Skin of body (tissue), 3 donors: ENCODE measurements around the gene TULP3. TPM values are rescaled to one million over a fixed set of nuclear protein-coding genes. Genes with fewer than 3 reads are reported as not detected.

Experiments
- DNase-seq: peaks from one replicate; lab custom pipeline; 2025; lab: John Stamatoyannopoulos, UW
- small RNA-seq: library from RNA; depleted of rRNA; stranded (forward); fragments of <200 nt; gene quantifications from one replicate; pipeline ENCODE3, GENCODE V24; 2014; ENCODE audit warnings: low replicate concordance
- total RNA-seq: library from RNA; depleted of rRNA; stranded (reverse); fragments of >200 nt; gene quantifications from one replicate; pipeline ENCODE4 v1.2.3, GENCODE V29; 2014

Gene TULP3
- total RNA-seq, 1 donor from 2014 or later, result 17.6 TPM

DNA sequence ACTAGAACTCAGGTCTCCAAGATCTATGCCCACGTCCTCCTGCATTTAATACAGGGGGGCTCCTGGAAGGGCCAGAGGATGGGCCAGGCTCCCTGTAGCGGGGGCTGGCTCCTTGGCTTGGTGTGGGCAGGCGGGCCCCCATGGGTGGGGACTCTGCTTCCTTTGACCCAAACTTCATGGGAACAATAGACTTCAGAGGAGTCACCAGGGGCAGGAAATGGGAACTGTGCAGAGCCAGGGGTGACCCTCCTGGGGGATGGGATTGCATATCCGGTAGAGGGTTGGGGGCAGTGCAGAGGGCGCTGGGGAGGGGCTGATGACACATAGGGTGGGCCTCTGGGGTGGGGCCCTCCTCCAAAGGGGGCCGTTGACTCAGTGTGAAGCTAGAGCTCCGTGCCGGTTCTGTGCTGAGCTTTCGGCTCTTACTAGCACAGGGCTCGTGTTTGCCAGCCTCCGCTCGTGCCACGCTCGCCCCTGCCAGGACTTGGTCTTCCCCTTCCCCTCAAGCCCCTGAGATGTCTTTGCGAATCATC lies 73.1 kb downstream of the TULP3 start:
- DNase-seq, result no peak

DNA sequence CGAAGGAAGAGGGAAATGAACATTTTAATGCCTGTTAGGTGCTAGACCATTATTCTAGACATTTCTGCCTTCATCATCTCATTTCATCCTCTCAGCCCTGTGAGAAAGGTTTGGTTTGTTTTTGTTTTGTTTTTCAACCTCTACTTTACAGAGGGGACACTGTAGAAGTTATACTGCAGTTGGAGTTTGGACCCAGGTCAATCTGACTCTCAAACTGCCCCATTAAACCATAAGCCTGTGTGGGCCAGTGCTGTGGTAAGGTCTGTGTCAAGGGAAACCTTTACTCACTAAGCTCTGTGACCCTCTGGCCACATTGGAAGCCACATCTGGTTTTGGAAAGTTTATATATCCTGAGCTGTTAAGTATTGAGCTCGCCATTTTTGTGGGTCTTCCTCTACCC lies 77.0 kb downstream of the TULP3 start:
- no peak for DNase-seq

DNA sequence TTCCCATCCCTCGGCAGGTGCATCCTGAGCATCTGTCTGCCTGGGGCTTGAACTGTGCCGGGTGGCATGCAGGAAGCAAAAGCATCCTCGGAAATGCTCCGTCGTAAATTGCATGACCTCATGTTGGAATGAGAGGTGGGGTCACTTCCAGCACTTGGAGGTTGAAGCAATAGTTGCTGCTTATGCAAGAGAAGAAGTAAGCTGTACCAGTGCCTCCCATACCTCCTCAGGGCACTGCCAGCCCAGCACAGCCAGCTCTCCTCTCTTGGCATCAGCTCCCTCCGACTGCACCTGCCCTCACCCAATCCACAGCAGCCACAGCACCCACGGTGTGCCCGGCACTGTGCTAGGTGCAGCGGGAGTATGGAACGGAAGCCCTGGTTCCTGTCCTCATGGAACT lies 80.1 kb downstream of the TULP3 start:
- no peak for DNase-seq

DNA sequence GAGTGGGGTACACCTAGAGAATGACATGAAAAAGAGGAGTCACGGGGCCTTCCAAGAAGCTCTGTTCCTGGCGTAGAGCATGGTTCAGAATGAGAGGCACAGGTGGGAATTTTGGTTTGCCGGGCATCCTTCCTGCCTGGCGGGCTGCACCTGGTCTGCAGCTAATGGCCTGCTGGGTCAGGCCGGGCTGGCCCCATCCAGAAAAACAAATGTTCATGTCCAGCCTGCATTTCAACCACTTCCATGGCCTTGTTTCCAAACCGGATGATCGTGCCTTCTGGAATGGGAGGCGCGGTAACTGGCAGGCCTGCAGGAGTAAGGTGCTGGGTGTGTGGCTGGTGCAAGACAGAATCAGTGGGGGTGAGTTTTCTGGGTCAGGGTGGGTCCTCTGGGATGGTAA lies 82.9 kb downstream of the TULP3 start:
- DNase-seq, result no peak

DNA sequence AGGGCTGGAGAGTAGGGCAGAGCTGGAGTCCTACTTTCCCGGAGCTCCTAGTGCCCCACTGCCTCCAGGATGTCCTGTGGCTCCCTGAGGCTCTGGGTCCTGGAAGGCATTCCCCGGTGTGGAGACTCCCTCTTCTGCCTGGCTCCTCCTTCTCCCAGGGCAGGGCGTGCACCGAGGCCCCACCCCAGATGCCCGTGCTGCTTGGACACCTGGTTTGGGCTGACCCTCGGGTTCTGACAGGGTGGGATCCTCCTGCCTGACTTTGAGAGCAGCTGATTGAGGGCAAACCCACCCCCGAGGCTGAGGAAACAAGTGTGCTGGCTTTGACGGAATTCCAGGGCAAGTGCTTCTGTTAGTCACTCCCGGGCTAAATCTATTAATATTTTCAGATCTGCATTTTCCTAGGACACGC lies 83.9 kb downstream of the TULP3 start:
- no peak for DNase-seq

DNA sequence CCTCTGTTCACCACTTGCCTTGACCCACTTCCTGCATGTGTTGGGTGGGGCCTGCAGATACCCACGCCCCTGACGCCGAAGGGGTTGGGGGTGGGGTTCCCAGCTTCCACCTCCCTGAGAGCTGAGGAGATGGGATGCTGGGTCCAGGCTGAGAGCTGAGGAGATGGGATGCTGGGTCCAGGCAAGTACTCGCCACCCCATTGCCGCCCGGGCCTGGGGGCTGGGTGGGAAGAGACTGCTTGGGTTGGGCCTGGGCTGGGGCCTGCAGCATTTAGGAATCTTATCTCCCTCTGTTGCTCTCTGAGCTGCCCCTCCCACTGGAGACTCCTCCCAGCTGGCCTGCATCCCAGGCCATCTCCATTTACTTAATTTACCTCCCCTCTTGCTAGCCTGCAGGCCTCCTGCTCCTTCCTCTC lies 85.9 kb downstream of the TULP3 start:
- DNase-seq, result no peak

DNA sequence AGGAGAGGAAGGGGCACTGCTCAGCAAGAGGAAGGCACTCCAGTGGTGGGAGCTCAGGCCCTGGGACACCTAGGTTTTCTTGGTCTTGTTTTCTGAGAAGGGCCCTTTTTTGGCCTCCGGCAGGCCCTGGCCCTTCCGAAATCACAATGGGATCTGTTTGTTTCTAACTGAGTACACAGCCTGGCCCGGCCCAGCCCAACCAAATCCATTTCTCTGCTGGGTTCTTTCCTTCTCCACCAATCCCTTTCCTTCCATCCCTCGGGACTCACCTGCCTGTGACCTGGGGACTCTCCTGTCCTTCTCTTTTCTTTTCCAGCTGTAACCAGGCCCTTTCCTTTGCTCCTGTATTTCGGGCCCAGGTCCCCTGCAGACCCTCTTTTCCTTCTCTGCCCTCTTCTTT lies 87.1 kb downstream of the TULP3 start:
- no peak for DNase-seq

DNA sequence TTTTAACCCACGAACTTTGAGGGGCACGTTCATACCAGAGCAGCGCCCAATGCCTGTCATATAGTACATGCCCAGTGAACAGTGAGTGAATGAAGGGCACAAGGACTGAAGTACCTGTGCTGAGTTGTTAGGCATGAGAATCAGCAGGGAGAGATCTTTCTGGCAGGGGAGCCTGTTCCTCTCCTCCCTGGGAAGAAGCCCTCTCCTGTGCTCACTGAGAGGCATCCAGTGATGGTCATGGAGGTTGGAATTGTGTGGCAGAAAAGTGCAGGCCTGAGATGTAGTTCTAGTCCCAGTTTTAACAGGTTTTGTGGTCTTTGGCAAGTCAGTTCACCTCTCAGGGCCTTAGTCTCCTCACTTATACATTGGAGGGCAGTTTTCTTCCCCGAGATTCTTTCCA lies 89.1 kb downstream of the TULP3 start:
- DNase-seq, result no peak

DNA sequence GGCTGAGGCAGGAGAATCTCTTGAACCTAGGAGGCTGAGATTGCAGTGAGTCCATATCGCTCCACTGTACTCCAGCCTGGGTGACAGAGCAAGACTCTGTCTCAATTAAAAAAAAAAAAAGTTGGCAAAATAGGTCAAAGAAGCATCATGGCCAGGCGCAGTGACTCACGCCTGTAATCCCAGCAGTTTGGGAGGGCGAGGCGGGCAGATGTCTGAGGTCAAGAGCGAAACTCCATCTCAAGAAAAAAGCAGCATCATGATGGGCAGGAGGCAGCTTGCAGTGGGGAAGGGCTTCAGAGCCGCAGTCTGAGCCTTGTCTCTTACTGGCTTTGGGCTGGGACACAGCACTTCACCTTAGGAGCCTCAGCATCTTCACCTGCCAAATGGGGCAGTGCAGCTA lies 89.9 kb downstream of the TULP3 start:
- no peak for DNase-seq

DNA sequence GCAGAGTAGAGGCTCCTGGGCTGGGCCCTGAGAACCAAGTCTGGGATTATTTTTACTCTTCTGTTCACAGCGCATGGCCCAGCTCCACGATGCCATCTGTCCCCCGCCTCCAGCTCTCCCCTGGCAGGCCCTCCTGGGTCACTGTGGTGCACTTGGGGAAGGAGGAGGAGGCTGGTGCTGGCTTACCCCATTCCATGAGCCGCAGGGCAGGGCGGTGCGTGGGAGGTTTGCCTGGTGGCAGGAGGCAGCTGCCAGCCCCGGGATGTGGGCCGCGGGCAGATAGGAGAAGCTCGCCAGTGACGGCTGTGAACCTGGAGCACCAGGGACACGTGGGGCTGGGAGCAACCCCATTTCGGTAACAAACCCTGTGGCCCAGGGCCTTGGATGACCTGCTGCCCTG lies 91.7 kb downstream of the TULP3 start:
- DNase-seq, result no peak

DNA sequence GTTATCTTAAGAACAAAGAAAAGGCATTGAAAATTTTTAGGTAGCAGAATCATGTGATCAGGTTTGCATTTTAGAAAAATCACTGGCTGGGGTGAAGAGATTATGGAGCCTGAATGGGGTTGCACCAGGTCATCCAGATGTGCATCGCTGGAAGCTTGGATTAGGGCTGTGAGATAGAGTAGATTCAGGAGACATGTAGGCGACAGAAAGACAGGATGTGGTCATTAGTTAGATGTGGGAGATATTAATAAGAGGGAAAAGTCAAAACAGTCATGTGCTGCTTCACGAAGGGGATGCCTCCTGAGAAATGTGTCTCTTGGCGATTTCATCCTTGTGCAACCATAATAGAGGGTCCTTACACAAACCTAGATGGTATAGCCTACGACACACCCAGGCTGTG lies 93.6 kb downstream of the TULP3 start:
- DNase-seq, result no peak

DNA sequence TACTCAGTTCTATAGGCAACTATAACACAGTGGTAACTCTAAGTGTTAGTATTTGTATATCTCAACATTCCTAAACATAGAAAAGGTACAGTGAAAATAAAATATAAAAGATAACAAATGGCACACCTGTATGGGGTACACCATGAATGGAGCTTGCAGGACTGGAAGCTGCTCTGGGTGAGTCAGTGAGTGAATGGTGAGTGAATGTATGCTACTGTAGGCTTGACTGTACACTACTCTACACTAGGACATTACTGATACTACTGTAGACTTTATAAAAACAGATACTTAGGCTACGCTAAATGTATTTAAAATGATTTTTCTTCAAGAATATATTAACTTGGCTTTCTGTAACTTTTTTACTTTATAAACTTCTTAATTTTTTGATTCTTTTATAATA lies 94.0 kb downstream of the TULP3 start:
- DNase-seq, result no peak

DNA sequence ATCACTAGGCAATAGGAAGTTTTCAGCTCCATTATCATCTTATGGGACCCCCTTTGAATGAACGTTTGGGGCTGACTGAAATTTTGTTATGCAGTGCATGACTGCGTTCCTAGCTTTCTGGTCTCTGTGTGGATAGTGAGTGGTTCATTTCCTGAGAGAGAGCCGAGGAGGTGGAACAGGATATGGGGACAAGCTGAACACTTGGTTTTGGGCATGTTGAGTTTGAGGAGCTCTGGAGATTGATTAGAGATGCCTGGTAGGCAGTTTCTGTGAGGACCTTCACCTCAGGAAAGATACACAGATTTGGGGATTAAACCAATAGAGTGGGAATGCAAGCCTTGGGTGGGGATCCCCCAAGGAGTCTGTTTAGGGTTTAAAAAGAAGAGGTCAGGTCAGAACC lies 96.2 kb downstream of the TULP3 start:
- DNase-seq, result no peak

DNA sequence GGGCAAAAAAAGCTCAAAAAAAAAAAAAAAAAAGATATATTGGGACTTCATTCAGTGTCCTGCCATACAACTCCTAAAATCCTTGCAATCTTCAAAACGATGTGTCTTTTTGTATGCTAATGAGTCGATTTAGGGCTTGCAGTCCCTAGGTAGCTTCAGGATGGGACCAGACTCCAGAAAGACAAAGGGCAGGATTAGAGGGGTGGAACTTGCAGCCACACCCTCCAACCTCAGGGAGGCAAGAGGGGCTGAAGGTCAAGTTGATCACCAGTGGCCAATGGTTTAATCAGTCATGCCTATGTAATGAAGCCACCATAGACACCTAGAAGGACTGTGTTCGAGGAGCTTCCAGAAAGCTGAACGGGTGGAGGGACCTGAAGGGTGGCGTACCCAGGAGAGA lies 97.8 kb downstream of the TULP3 start:
- DNase-seq, result no peak

Small RNA genes within 50 kb of the gene (small RNA-seq; reads per million reads assigned to genes)
- gene RNU6-1315P, result not detected

Other genes with a start within 250 kb of the TULP3 start
- 38.5 TPM for gene FKBP4, start 95.9 kb upstream of the TULP3 start, total RNA-seq
- 21.1 TPM for gene ITFG2, start 78.2 kb upstream of the TULP3 start, total RNA-seq
- 0.79 TPM for gene NRIP2, start 55.9 kb upstream of the TULP3 start, total RNA-seq
- not detected for gene TEX52, start 33.9 kb upstream of the TULP3 start, total RNA-seq
- 5.8 TPM for gene FOXM1, start 13.7 kb upstream of the TULP3 start, total RNA-seq
- 15.7 TPM for gene RHNO1, start 13.7 kb upstream of the TULP3 start, total RNA-seq
- gene TEAD4, start 68.5 kb downstream of the TULP3 start, total RNA-seq, result 5.2 TPM
- 34.3 TPM for gene TSPAN9, start 186.5 kb downstream of the TULP3 start, total RNA-seq